A673 (cell line): ENCODE measurements around the gene CEP97.

Experiments
- EZH2 ChIP-seq: fragments of 200-600 bp; sonication (generic); IDR thresholded peaks from 2 replicates; pipeline ENCODE4 v1.6.1; 2017; ENCODE audit warnings: borderline replicate concordance, low read depth, mild to moderate bottlenecking, mixed read lengths, antibody characterized with exemption, low read length; ENCODE audit not compliant: poor library complexity, severe bottlenecking
- TF ChIP-seq, protein P1 (sequence below): fragments of 300-800, 200-600 bp; sonication (generic); conservative IDR thresholded peaks from 2 replicates; pipeline ENCODE4 v1.5.1; 2017; ENCODE audit warnings: low read depth, mild to moderate bottlenecking, antibody characterized with exemption, low read length, moderate library complexity, mixed read lengths

DNA sequence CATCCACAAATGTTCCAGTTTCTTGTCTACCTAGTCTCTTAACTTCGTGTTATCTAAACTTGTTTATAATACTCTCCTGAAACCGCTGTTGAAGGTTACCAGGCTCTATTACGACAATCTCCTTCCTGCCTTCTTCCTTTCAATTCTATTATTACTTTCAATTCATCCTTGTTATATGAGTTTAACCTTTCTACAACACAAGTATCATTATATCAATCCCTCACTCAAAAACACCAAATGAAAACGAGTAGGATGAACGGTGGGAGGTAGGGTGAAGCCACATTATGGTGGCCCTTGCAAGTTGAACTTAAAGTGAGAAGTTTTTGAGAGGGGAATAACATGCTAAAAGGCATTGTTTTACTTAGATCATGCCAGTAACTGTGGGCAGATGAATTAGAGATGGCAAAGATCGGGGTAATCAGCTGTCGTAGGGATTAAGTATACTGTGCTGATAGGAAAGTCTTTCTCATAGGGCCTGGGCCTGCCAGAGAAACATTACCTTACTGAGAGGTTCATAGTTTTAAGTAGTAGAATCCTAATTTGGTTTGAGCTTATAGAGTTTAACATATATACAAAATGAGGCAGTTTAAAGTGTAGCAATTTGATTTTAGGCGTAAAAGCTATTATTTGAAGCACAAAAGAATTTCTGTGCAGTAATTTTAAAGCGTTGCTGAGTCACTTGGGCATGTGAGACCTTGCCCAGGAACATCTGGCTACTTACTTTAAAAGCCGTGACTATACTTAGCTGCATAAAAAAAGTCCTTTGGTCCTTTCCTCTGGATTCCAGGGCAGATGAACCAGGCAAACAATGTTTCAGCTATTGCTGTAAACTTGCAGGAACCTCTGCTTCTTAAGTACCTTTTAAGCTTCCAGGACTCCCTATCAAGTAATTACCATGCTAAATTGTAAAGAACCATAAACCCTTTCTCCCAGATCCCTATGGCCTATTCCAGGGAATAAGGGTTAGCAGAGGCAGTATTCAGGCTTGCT is 3.3 kb upstream of the CEP97 start:
- TF ChIP-seq, protein P1, sequence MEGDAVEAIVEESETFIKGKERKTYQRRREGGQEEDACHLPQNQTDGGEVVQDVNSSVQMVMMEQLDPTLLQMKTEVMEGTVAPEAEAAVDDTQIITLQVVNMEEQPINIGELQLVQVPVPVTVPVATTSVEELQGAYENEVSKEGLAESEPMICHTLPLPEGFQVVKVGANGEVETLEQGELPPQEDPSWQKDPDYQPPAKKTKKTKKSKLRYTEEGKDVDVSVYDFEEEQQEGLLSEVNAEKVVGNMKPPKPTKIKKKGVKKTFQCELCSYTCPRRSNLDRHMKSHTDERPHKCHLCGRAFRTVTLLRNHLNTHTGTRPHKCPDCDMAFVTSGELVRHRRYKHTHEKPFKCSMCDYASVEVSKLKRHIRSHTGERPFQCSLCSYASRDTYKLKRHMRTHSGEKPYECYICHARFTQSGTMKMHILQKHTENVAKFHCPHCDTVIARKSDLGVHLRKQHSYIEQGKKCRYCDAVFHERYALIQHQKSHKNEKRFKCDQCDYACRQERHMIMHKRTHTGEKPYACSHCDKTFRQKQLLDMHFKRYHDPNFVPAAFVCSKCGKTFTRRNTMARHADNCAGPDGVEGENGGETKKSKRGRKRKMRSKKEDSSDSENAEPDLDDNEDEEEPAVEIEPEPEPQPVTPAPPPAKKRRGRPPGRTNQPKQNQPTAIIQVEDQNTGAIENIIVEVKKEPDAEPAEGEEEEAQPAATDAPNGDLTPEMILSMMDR: no peak
- no peak for TF ChIP-seq EZH2
